H1 (cell line): ENCODE data around the gene NUDT19.

Experiments used
- ATF3 ChIP-seq: IDR thresholded peaks from 2 replicates; pipeline ENCODE4 v1.6.1; 2011; ENCODE audit warnings: low read depth, mild to moderate bottlenecking, low read length; ENCODE audit not compliant: insufficient read depth
- CTCF ChIP-seq, 3 experiments: IDR thresholded peaks; 1 replicate in 2 of 3; 2 replicates in 1 of 3; pipeline versions ENCODE4 v1.5.1 to v1.6.1; 2011; ENCODE audit warnings: low read length in 3 of 3, mild to moderate bottlenecking in 3 of 3, inconsistent platforms in 2 of 3, low read depth in 1 of 3, moderate library complexity in 1 of 3; ENCODE audit not compliant: insufficient read depth in 1 of 3; ENCODE audit errors: control extremely low read depth in 1 of 3
- E2F6 ChIP-seq: IDR thresholded peaks from 2 replicates; pipeline ENCODE4 v1.6.1; 2012; ENCODE audit warnings: inconsistent platforms
- EZH2 ChIP-seq: fragments of 200-600 bp; sonication (generic); IDR thresholded peaks from 2 replicates; pipeline ENCODE4 v1.7.1; 2012; ENCODE audit warnings: low read depth, mild to moderate bottlenecking, moderate library complexity, low read length, inconsistent platforms; ENCODE audit not compliant: severe bottlenecking
- POLR2A ChIP-seq, 2 experiments: IDR thresholded peaks; 1 replicate in 1 of 2; 2 replicates in 1 of 2; pipeline ENCODE4 v1.6.1; 2011; ENCODE audit warnings: low read depth in 2 of 2, low read length in 2 of 2, mild to moderate bottlenecking in 2 of 2; ENCODE audit errors: control extremely low read depth in 1 of 2
- POLR2AphosphoS5 ChIP-seq: IDR thresholded peaks from 2 replicates; pipeline ENCODE4 v1.6.1; 2011; ENCODE audit warnings: low read depth, low read length
- RBBP5 ChIP-seq: IDR thresholded peaks from 2 replicates; pipeline ENCODE4 v1.7.1; 2012; ENCODE audit warnings: low read depth, mild to moderate bottlenecking, inconsistent platforms, low read length, moderate library complexity, borderline replicate concordance
- SP1 ChIP-seq: IDR thresholded peaks from 2 replicates; pipeline ENCODE4 v1.6.1; 2011; ENCODE audit warnings: low read depth, low read length

- TF ChIP-seq POLR2A (IDR thresholded peaks at IDR 0.05; ENCODE audit: control extremely low read depth in 1 of 2, low read depth in 2 of 2, low read length in 2 of 2) (no peak), EZH2 (no peak), CTCF (IDR thresholded peaks at IDR 0.05; ENCODE audit: control extremely low read depth in 1 of 3, insufficient read depth in 1 of 3, low read depth in 1 of 3, low read length in 3 of 3) (no peak), POLR2AphosphoS5 (no peak), ATF3 (no peak), RBBP5 (no peak), E2F6 (no peak), SP1 (no peak)
These were observed 22.3 kb upstream of the NUDT19 start for GRCh38 chr19:32669310-32669709.
